H1 (cell line): Measurements from ENCODE around the gene HPN. TPM values are rescaled to one million over a fixed set of nuclear protein-coding genes. Genes with fewer than 3 reads are reported as not detected.

ENCODE experiments used
- ASH2L ChIP-seq: fragments of 200-600, 300-600 bp; sonication (generic); IDR thresholded peaks from one replicate; pipeline ENCODE4 v1.7.1; 2017; ENCODE audit warnings: low read length
- EP300 ChIP-seq, 2 experiments: IDR thresholded peaks; 1 replicate in 1 of 2; 2 replicates in 1 of 2; pipeline ENCODE4 v1.6.1; 2011 to 2012; ENCODE audit warnings: low read depth in 2 of 2, low read length in 2 of 2, mild to moderate bottlenecking in 2 of 2, borderline replicate concordance in 1 of 2, inconsistent platforms in 1 of 2, moderate library complexity in 1 of 2
- PHF8 ChIP-seq: fragments of 200-600 bp; sonication (generic); conservative IDR thresholded peaks from 2 replicates; pipeline ENCODE4 v1.7.1; 2012; ENCODE audit warnings: low read depth, mild to moderate bottlenecking, inconsistent platforms, low read length, moderate library complexity
- RFX5 ChIP-seq: IDR thresholded peaks from 2 replicates; pipeline ENCODE4 v1.6.1; 2011; ENCODE audit warnings: low read depth, low read length, improper control_type of control experiment, borderline replicate concordance
- polyA plus RNA-seq, 7 experiments: library from polyadenylated mRNA; depleted of rRNA in 3 of 7; stranded (reverse) in 5 of 7; unstranded in 2 of 7; fragments of >200 nt in 5 of 7; fragments of 200-250 nt in 2 of 7; gene quantifications; 1 replicate in 5 of 7; 2 replicates in 1 of 7; 4 replicates in 1 of 7; pipeline versions ENCODE4 v1.2.1 to v1.2.3, GENCODE V29; 2011 to 2013; ENCODE audit warnings: missing spikeins in 2 of 7, mixed read lengths in 2 of 7
- total RNA-seq: library from RNA; stranded (reverse); fragmentation: NEBNext Ultra II Directional; extraction: Animal tissue kit (Norgen Biotek cat#: 25700); gene quantifications from 2 replicates; pipeline ENCODE4 v1.2.1, GENCODE V29; 2021
- TF ChIP-seq, protein P1 (sequence below): fragments of 300-600 bp; sonication (generic); IDR thresholded peaks from 2 replicates; pipeline ENCODE4 v1.7.1; 2012; ENCODE audit warnings: low read length, moderate library complexity, mild to moderate bottlenecking, inconsistent platforms; ENCODE audit not compliant: insufficient replicate concordance

HPN gene
- total and polyA plus RNA-seq, 2 of the 8 experiments (the other 6 are each of a cell fraction or from before 2014, with no cell fraction given): 14.7 to 33.7 TPM

DNA sequence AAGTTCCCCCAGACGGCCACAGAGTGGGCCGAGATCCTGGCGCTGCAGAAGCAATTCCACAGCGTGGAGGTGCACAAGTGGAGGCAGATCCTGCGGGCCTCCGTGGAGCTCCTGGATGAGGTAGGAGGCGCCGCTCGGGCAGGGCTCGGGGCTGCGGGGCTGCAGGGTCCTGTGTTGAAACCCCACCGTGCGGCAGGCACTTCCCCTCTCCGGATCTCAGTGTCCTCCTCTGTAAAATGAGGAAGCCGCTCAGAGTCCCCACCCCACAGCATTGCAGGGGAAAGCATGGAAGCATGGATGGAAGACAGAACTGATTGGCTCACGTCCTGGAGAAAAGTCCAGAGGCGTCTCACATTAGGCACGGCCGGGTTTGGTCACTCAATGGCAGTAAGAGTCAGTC is 18.1 kb upstream of the HPN start (continued):
- TF ChIP-seq ASH2L: no peak
- no peak for TF ChIP-seq PHF8
- no peak for TF ChIP-seq EP300 (IDR thresholded peaks at IDR 0.05; ENCODE audit: borderline replicate concordance in 1 of 2, low read depth in 2 of 2, low read length in 2 of 2)
- TF ChIP-seq, protein P1, sequence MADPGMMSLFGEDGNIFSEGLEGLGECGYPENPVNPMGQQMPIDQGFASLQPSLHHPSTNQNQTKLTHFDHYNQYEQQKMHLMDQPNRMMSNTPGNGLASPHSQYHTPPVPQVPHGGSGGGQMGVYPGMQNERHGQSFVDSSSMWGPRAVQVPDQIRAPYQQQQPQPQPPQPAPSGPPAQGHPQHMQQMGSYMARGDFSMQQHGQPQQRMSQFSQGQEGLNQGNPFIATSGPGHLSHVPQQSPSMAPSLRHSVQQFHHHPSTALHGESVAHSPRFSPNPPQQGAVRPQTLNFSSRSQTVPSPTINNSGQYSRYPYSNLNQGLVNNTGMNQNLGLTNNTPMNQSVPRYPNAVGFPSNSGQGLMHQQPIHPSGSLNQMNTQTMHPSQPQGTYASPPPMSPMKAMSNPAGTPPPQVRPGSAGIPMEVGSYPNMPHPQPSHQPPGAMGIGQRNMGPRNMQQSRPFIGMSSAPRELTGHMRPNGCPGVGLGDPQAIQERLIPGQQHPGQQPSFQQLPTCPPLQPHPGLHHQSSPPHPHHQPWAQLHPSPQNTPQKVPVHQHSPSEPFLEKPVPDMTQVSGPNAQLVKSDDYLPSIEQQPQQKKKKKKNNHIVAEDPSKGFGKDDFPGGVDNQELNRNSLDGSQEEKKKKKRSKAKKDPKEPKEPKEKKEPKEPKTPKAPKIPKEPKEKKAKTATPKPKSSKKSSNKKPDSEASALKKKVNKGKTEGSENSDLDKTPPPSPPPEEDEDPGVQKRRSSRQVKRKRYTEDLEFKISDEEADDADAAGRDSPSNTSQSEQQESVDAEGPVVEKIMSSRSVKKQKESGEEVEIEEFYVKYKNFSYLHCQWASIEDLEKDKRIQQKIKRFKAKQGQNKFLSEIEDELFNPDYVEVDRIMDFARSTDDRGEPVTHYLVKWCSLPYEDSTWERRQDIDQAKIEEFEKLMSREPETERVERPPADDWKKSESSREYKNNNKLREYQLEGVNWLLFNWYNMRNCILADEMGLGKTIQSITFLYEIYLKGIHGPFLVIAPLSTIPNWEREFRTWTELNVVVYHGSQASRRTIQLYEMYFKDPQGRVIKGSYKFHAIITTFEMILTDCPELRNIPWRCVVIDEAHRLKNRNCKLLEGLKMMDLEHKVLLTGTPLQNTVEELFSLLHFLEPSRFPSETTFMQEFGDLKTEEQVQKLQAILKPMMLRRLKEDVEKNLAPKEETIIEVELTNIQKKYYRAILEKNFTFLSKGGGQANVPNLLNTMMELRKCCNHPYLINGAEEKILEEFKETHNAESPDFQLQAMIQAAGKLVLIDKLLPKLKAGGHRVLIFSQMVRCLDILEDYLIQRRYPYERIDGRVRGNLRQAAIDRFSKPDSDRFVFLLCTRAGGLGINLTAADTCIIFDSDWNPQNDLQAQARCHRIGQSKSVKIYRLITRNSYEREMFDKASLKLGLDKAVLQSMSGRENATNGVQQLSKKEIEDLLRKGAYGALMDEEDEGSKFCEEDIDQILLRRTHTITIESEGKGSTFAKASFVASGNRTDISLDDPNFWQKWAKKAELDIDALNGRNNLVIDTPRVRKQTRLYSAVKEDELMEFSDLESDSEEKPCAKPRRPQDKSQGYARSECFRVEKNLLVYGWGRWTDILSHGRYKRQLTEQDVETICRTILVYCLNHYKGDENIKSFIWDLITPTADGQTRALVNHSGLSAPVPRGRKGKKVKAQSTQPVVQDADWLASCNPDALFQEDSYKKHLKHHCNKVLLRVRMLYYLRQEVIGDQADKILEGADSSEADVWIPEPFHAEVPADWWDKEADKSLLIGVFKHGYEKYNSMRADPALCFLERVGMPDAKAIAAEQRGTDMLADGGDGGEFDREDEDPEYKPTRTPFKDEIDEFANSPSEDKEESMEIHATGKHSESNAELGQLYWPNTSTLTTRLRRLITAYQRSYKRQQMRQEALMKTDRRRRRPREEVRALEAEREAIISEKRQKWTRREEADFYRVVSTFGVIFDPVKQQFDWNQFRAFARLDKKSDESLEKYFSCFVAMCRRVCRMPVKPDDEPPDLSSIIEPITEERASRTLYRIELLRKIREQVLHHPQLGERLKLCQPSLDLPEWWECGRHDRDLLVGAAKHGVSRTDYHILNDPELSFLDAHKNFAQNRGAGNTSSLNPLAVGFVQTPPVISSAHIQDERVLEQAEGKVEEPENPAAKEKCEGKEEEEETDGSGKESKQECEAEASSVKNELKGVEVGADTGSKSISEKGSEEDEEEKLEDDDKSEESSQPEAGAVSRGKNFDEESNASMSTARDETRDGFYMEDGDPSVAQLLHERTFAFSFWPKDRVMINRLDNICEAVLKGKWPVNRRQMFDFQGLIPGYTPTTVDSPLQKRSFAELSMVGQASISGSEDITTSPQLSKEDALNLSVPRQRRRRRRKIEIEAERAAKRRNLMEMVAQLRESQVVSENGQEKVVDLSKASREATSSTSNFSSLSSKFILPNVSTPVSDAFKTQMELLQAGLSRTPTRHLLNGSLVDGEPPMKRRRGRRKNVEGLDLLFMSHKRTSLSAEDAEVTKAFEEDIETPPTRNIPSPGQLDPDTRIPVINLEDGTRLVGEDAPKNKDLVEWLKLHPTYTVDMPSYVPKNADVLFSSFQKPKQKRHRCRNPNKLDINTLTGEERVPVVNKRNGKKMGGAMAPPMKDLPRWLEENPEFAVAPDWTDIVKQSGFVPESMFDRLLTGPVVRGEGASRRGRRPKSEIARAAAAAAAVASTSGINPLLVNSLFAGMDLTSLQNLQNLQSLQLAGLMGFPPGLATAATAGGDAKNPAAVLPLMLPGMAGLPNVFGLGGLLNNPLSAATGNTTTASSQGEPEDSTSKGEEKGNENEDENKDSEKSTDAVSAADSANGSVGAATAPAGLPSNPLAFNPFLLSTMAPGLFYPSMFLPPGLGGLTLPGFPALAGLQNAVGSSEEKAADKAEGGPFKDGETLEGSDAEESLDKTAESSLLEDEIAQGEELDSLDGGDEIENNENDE: no peak
- TF ChIP-seq RFX5: no peak
